HEK293 (cell line): Measurements from ENCODE around the gene NMNAT1.
A peak's percentile ranks its signal among the peaks of the same experiment; 100 is the strongest.

Source experiments
- CTCF ChIP-seq: fragments of 450-650 bp; formaldehyde crosslinking; IDR thresholded peaks from 2 replicates; pipeline ENCODE4 v1.5.1; 2016; ENCODE audit warnings: missing biosample characterization, missing genetic modification characterization
- HOXC10 ChIP-seq: sonication (generic); formaldehyde crosslinking; IDR thresholded peaks from 2 replicates; pipeline ENCODE4 v1.8.1; 2023; ENCODE audit warnings: mild to moderate bottlenecking, missing genetic modification reagents
- PBX3 ChIP-seq: sonication (generic); formaldehyde crosslinking; IDR thresholded peaks from 2 replicates; pipeline ENCODE4 v1.8.1; 2022; ENCODE audit warnings: mild to moderate bottlenecking, moderate library complexity, missing genetic modification reagents
- REST ChIP-seq: fragments of 450-650 bp; formaldehyde crosslinking; IDR thresholded peaks from 2 replicates; pipeline ENCODE4 v1.5.1; 2016; ENCODE audit warnings: missing biosample characterization, missing genetic modification characterization
- SETDB1 ChIP-seq: IDR thresholded peaks from one replicate; pipeline ENCODE4 v1.6.1; 2017; ENCODE audit warnings: mild to moderate bottlenecking, low read length, moderate library complexity, mixed read lengths; ENCODE audit not compliant: insufficient read length
- SP2 ChIP-seq: fragments of 450-650 bp; formaldehyde crosslinking; IDR thresholded peaks from 2 replicates; pipeline ENCODE4 v1.5.1; 2016; ENCODE audit warnings: missing biosample characterization, missing genetic modification characterization
- ZBTB17 ChIP-seq: fragments of 450-650 bp; formaldehyde crosslinking; IDR thresholded peaks from 2 replicates; pipeline ENCODE4 v1.5.1; 2016; ENCODE audit warnings: missing biosample characterization, missing genetic modification characterization
- ZBTB26 ChIP-seq: fragments of 450-650 bp; formaldehyde crosslinking; optimal IDR thresholded peaks from 2 replicates; pipeline ENCODE3; 2016; ENCODE audit warnings: missing biosample characterization, mild to moderate bottlenecking, missing genetic modification characterization
- ZFP3 ChIP-seq: fragments of 450-650 bp; formaldehyde crosslinking; IDR thresholded peaks from 2 replicates; pipeline ENCODE4 v1.5.1; 2016; ENCODE audit warnings: low read depth, missing biosample characterization, missing genetic modification characterization
- ZFP41 ChIP-seq: fragments of 450-650 bp; formaldehyde crosslinking; IDR thresholded peaks from 2 replicates; pipeline ENCODE4 v1.5.1; 2016; ENCODE audit warnings: missing biosample characterization, missing genetic modification characterization, borderline replicate concordance
- ZFP69B ChIP-seq: fragments of 450-650 bp; formaldehyde crosslinking; IDR thresholded peaks from 2 replicates; pipeline ENCODE4 v1.5.1; 2016; ENCODE audit warnings: missing biosample characterization, missing genetic modification characterization
- ZNF138 ChIP-seq: fragments of 450-650 bp; formaldehyde crosslinking; IDR thresholded peaks from 2 replicates; pipeline ENCODE4 v1.5.1; 2016; ENCODE audit warnings: missing biosample characterization, missing genetic modification characterization, borderline replicate concordance
- ZNF398 ChIP-seq: fragments of 450-650 bp; formaldehyde crosslinking; IDR thresholded peaks from 2 replicates; pipeline ENCODE4 v1.5.1; 2017; ENCODE audit warnings: missing biosample characterization, missing genetic modification characterization

GRCh38 chr1:9922342-9922741, 20.9 kb upstream of the NMNAT1 start:
- TF ChIP-seq CTCF (tag by site-specific recombination), result no peak
- 0 out of 2 replicates have a peak, but pooled peaks have one; percentile 31 for TF ChIP-seq ZFP69B (tag by site-specific recombination)
- TF ChIP-seq ZBTB26, result no peak
- TF ChIP-seq PBX3 (CRISPR knock-in tag), result no peak
- TF ChIP-seq ZNF138 (tag by site-specific recombination), result no peak
- TF ChIP-seq HOXC10 (CRISPR knock-in tag), result no peak
- no peak for TF ChIP-seq SETDB1
- TF ChIP-seq ZBTB17 (tag by site-specific recombination), result peak; percentile 29; the same call in 1 of the 2 replicates
- TF ChIP-seq ZFP3 (tag by site-specific recombination), result no peak
- TF ChIP-seq ZNF398 (tag by site-specific recombination), result no peak
- no peak for TF ChIP-seq ZFP41 (tag by site-specific recombination)
- TF ChIP-seq REST, result no peak
- TF ChIP-seq SP2 (tag by site-specific recombination), result no peak
